Effector CD4-positive, alpha-beta T cell (primary cell): ENCODE data around the gene ERCC2.
"Not testable (repeated sequence)": the region's sequence is repeated elsewhere in the genome, so short reads cannot be mapped to it uniquely, and the experiment has no call there.

Experiments
- DNase-seq: peaks from one replicate; pipeline ENCODE4 v3.0.0-alpha.2; 2020
- total RNA-seq: gene quantifications from one replicate; lab custom pipeline; 2026; lab: John Stamatoyannopoulos, UW

The ERCC2 gene
- 17.3 reads per million, percentile 43 among the genes with 10 or more reads in this experiment for total RNA-seq

DNA sequence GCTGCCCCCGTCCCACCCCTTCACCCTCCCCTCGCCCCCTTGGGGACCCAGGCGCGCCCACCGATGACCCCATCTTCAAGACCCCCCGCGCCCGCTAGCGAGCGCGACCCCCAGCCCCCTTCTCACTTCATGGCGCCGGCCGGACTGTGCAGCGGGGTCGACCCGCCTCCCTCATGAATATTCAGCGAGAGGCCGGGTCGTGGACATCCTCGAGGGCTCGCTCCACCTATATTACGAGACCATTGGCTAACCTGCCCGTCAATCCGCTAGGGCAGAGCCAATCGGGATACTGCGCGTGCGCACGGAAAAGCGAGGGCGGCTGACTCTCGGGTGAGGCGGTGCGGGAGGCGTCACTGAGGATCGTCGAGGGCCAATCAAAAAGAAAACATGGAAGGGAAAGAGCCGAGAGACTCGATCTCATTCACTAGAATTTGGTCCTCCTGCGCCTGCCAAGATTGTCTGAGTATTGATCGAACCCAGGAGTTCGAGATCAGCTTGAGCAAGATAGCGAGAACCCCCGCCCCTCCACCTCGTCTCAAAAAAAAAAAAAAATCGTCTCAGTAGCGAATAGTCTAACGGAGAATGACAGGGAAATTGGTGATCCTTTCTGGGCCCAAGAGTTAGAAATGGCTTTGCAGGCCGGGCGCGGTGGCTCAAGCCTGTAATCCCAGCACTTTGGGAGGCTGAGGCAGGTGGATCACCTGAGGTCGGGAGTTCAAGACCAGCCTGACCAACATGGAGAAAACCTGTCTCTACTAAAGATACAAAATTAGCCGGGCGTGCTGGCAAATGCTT, at the start of gene ERCC2:
Gene ERCC2, minus strand, starts transcription at position 164 of the 795 bp plus-strand sequence. Its CDS starts 33 bp downstream, at position 131.
- peak; percentile 99 for DNase-seq

DNA sequence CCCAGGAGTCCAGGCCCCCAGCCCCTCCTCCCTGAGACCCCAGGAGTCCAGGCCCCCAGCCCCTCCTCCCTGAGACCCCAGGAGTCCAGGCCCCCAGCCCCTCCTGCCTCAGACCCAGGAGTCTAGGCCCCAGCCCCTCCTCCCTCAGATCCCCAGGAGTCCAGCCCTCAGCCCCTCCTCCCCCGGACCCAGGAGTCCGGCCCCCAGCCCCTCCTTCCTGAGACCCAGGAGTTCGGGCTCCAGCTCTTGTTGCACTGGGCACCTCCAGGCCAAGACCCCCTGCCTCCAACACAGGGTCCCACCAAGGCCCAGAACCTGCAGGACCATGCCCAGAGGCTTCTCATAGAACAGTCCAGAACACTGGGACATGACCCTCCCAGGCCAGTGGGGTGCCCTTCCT, 49.5 kb upstream of the ERCC2 start:
- DNase-seq = no peak

DNA sequence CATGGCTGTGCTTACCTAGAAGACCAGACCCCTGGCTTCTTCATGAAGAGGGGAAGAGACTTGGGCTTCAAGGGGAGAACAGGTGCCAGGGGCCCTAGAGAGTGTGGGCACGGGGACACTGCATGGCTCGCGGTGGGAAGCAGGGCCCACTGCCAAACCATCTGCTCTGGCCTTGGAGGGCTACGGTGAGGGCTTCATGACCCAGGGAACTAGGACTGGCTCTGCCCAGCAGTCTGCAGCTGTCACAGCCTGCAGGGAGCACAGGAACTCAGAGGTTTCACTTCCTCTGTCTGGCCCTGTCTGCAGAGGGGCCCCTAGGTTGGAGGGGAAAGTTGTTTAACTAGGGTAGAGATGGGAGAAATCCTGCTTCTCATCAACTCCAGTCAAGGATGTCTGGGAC, 49.0 kb upstream of the ERCC2 start:
- no peak for DNase-seq

DNA sequence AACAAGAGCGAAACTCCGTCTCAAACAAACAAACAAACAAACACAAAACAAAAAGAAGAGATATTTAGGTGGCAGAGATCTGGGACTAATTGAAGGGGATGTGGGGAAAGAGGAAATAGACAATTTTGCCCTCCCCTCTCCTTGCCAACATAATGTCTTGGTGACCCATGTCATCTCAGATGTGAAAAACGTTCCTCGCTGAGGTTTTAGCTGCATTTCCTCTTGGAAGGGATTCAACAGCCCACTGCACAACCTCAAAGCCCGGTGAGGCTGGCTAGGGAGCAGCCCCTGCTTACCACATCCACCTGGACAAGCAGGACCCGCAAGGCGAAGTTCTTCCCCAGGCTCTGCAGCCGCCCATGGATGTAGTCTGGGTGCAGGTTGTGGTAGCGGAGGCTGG, 48.4 kb upstream of the ERCC2 start:
- DNase-seq = no peak

DNA sequence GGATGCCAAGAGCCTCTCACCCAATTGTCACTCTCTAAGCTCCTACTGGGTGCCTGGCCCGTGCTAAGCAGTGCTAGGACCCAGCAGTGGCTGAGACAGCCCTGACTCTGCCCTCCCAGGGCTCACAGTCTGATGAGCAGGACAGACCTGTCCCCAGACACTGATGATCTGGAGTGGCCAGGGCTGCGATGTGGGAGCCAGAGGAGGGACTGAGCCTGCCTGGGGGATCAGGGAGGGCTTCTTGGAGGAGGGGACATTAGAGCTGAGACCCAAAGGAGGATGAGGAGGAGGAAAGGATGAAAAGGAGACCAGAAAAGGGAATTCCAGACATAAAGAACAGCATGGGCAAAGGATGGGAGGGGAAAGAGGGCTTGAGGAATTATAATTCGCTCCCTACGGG, 46.8 kb upstream of the ERCC2 start:
- no peak for DNase-seq

DNA sequence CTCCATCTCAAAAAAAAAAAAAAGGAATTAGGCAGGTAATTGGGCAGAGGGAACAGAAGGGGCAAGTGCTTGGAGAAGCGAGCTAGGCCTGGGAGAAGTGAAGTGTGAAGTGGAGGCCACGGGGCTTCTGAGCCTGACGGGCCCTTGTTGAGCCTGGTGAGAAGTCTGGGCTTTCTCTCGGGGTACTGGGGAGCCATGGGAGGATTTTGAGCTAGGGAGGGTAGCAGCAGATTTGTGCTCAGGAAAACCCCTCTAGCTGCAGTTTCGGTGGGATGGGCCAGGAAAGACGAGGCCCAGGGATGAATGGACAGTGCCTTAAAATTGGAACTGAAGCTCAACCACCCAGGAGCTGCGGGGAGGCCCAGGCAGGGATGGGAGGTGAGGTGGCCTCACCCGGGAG, 44.1 kb upstream of the ERCC2 start:
- no peak for DNase-seq

DNA sequence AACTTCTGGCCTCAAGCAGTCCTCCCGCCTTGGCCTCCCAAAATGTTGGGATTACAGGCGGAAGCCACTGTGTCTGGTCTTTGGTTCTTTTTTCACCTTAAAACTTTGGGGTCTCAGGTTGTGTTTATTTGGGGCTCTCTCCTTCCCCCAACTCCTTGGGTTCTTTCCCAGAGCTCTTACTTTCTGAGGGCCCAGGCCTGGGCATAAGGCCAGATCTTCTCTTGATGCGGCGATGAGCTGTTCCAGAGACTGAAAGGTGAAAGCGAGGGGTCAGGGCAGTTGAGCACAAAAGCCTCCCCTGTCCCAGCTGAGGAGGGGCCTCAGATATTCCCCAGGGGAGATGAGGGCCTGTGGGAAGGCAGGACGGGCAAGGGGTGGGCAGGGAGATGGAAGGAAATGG, 43.1 kb upstream of the ERCC2 start:
- no peak for DNase-seq

DNA sequence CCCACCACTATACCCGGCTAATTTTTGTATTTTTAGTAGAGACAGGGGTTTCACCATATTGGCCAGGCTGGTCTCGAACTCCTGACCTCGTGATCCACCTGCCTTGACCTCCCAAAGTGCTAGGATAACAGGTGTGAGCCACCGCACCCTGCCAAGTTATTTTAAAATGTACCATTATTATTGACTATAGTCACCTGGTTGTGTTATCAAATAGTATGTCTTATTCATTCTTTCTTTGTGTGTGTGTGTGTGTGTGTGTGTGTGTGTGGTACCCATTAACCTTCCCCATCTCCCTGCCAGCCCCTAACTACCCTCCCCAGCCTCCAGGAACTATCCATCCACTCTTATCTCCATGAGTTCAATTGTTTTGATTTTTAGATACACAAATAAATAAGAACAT, 40.0 kb upstream of the ERCC2 start:
- DNase-seq = not testable (repeated sequence)

DNA sequence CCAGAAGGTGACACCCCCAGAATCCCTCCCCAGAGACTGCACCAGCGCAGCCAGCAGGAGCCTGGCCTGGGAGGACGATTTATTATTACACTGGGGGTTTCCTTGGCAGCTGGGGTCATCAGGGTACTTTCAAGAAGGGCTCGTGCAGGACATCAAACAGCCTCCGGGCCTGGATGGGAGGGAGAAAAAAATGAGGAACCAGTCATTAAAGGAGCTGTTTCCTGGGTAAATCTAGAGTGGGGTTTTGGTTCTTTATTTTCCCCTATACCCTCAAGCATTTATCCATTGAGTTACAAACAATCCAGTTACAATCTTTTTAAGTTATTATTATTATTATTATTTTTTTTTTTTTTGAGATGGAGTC, 39.2 kb upstream of the ERCC2 start:
- no peak for DNase-seq

DNA sequence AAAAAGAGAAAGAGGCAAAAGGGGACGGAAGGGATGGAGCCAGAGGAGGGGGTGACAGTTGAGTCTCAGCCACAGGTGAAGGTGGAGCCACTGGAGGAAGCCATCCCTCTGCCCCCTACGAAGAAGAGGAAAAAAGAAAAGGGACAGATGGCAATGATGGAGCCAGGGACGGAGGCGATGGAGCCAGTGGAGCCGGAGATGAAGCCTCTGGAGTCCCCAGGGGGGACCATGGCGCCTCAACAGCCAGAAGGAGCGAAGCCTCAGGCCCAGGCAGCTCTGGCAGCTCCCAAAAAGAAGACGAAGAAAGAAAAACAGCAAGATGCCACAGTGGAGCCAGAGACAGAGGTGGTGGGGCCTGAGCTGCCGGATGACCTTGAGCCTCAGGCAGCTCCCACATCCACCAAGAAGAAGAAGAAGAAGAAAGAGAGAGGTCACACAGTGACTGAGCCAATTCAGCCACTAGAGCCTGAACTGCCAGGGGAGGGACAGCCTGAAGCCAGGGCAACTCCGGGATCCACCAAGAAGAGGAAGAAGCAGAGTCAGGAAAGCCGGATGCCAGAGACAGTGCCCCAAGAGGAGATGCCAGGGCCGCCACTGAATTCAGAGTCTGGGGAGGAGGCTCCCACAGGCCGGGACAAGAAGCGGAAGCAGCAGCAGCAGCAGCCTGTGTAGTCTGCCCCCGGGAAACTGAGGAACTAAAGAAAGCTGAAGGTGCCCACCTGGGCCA, 38.6 kb upstream of the ERCC2 start:
- DNase-seq = no peak

DNA sequence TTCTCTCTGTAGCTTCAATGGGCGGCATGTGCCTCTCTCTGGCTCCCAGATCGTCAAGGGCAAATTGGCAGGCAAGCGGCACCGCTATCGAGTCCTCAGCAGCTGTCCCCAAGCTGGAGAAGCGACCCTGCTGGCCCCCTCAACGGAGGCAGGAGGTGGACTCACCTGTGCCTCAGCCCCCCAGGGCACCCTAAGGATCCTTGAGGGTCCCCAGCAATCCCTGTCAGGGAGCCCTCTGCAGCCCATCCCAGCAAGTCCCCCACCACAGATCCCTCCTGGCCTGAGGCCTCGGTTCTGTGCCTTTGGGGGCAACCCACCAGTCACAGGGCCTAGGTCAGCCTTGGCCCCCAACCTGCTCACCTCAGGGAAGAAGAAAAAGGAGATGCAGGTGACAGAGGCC, 37.7 kb upstream of the ERCC2 start:
- no peak for DNase-seq

DNA sequence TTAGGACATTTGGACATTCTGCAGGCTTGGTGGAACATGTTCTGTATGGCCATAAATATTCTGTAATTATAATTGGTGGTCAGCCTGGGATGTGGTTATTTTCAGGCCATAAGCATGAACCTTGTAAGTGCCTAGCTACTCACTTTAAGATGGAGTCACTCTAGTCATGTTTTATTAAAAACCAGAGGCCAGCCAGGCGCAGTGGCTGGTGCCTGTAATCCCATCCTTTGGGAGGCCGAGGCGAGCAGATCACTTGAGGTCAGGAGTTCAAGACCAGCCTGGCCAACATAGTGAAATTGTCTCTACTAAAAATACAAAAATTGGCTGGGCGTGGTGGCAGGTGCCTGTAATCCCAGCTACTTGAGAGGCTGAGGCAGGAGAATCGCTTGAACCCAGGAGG, 37.2 kb upstream of the ERCC2 start:
- not testable (repeated sequence) for DNase-seq

DNA sequence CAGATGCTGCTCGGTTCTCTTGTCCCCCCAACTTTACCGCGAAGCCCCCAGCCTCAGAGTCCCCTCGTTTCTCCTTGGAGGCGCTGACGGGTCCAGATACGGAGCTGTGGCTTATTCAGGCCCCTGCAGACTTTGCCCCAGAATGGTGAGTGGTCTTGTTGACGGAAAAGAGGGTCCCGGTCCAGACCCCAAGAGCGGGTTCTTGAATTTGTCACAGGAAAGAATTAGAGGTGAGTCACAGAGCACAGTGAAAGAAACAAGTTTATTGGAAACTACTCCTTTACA, 36.7 kb upstream of the ERCC2 start:
- no peak for DNase-seq

DNA sequence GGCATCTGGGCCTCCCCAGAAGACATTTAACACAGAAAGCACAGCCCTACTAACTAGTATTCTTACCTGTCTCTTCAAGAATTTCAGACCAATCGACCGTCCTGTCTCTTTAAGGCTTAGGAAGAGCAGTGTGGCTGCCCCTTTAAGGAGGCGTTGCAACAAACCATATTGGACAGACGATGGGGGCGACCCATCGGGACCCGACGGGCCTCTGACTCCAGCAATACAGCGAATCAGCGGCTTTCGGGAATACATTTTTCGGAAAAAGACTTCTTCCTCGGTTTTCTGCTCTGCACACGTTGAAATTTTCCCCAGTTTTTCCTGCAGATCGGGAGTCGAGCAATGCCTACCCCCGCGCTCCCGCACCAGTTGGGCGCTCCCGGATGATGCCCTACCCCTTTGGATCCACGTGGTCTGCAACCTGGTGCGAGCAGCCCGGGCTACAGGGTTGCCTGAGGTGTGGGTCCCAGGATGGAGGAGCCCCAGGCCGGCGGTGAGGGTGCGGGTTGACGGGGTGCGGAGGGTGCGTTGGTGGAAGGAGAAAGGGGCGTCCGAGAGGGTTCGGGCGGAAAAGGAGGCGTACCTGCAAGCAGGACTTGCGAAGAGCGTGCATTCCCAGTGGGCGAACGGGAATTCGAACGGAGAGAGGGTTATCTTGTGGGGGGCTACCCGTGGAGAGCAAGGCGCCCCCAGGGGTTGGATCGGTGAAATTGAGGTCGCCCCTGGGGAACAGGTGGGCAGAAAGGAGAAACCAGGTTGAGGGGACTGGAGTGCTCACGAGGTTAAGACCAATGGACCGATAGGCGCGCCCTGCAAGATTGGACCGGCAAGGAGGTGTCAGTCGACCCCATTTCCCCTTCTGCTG, 36.1 kb upstream of the ERCC2 start, which contains the start of gene POLR1G:
Gene POLR1G, plus strand, starts transcription at position 419 of the 865 bp plus-strand sequence. Its CDS starts 53 bp downstream, at position 472.
- DNase-seq = peak; percentile 67

DNA sequence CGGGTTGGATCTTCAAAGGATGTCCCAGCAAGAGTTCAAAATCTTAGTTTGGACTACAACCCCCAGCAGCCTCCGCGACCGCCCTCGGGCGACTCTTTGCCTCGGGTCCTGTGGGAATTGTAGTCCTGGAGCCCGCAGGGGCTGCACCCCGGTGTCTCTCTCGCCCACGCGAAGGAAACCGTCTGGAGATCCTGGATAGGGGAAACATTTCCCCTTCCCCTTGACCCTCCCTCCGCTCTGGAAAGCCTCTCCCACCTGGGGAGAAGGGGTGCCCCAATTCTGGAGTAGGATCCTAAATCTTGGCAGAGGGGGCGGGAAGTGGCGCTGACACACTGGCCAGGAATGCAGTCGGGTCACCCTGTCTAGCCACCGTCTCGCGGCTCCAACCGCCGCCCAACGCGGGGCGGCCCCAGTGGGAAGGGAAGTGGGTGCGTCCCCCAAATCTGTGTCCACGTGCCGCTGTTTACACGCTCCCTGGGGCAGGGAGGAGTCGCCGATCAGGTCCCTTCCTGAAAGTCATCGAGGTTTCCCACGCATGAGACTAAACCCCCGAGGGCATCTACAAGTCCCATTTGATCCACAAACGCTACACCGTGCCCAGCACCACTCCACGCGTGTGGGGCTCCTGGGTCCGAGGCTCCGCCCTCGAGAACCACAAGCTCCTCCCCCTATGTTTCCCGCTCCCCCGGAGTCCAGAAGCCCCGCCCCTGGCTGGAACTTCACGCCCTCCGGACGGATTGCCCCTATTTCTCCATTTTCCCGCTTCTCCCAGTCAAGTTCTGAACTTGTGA, 35.3 kb upstream of the ERCC2 start:
- peak; percentile 82 for DNase-seq

DNA sequence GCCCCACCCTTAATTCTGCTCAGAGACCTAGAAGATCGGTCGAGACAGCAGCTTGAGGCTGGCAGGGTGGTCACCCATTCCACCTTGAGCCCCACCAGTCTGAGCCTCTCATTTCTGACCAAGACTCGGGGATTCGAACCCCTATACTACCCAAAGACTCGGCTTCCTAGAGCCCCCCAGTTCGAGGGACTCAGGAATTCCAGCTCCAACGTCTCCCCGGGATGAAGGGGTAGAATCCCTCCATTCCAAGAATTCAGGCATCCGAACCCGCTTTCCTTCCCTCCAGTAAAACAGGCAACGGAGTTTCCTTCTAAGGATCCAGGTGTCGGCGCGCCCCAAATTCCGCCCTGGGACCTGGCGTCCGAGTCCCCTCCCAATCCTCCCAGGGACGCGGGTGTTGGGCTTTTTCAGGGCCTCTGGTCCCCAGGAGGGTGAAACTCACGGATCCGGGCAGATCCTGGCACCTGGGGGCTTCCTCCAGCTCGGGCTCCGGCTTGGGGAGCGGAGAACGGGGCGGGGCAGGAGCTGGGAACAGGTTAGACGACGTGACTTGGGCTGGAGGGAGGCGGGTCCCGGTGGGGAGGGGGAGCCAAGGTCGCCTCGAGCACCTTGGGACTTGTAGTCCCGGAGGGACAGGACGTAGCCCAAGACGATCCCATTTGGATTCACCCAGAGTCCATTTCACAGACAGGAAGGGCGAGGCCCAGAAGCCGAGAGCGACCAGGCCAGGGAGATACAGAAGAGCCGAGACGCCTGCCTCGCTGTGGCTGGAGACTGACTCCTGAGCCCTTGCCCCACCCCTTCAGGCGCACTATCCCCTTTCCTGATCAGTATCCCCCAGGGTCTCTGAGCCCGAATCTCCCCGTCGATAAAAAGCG, 34.4 kb upstream of the ERCC2 start, which contains the start of gene PPP1R13L:
Gene PPP1R13L, minus strand, starts transcription at position 513 of the 878 bp plus-strand sequence. CDS start 6,751 bp downstream, outside the sequence.
- peak; percentile 37 for DNase-seq

DNA sequence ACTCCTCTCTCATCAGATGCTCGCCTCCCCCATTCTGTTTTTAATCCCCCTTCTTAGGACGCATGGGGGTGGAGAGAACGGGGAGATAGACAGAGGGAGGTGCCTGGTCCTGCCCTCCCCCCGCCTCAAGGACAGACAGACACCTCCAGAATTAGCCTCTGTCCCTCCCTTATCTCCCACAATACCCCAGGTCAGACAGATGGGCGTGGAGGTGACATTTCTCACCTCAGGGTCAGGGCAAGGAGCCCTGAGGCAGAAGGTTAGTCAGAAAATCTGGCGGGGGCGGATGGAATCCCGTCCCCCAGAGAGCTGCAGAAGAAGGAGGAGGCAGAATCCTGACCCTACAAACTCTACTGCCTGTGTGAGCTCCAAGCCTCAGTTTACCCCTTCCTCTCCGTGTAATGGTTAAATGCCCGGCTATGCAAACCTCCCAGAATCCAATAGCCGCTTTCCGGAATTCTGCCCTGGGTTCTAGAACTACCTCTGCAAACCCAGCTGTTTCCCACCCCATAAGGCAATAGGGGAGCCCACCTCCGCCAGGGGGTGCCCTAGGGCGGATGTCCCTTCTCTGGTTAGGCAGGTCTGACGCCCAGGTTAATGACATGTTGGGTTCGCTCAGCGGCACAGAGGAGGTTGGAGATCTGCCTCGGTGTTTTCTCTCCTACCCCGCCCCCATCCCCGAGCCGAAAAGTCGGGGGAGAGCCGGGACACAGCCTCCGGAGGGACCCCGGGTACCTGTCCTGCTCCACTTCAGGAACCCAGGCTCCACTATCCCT, 33.6 kb upstream of the ERCC2 start:
- DNase-seq = peak; percentile 62

DNA sequence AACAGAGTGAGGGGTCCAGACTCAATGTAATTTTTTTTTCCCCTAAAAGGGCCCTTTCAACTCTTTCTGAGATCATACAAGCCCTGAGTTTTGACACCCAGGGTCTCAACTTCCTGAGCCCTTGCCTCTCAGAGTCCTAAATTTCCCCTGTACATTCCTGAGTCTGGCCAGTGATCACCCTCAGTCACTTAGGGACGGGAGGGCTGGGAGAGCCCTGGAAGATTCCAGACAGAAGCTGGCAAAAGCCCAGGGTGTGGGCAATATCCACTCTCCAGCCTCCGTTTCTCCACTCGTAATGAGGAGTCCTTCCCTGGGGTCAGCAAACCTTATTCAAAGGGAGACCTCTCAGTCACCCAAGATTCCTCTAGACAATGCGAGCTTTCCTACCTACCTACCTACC, 32.9 kb upstream of the ERCC2 start:
- DNase-seq = no peak

DNA sequence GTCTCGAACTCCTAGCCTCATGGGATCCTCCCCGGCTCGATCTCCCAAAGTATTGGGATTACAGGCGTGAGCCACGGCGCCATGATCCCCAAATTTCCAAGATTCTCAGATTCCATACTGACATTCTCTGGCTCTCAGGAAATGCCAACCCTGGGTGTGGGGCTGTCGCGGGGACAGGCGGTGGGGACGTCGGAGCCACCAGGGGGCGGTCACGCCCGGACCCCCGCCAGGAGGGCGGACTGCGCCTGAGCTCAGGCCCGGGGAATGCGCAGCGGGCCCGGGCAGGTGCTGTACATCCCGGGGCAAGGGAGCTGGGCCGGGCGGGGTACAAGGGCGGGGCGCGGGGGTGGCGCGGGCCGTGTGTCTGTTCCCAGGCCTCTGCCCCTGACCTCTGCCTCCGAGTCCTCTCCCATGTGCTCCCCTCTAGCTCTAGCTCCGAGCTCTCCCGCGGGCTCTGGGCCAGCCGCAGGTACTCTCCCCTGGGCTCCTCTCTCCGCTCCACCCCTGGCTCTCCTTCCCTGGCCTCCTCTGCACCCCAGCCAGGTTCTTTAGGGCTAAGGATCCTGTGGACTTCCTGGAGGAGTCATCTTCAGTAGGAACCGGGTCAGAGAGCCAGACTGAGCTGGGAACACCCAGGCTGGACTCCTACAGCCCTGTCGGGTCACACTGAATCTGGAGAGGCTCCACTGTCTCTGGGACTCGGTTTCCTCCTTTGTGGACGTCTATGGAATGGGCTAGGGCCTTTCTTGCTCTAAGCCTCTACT, 32.1 kb upstream of the ERCC2 start:
- no peak for DNase-seq

DNA sequence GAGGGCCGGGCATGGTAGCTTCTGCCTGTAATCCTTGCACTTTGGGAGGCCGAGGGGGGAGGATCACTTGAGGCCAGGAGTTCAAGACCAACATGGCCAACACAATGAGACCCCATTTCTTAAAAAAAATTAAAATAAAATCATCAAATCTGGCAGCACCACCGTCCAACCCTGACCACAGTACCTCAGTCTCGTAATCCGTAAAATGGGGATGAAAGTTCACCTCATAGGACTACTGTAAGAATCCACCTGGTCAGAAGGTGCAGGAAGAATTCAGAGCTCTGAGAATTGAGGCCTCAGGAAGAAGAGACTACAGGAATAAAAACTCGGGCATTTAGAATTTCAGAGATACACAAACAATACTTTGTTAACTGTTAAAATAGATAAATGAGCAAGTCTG, 31.4 kb upstream of the ERCC2 start:
- no peak for DNase-seq
